Mesodermal cell (in vitro differentiated cells): ENCODE measurements around the gene LGALS9B.
"Not testable (repeated sequence)": the region's sequence is repeated elsewhere in the genome, so short reads cannot be mapped to it uniquely, and the experiment has no call there.

Experiments used
- H3K27ac ChIP-seq: 2 replicates; pipeline ENCODE4 v1.7.0; 2013; ENCODE audit warnings: mild to moderate bottlenecking, low read depth, low read length, moderate library complexity; ENCODE audit not compliant: severe bottlenecking
- H3K36me3 ChIP-seq: 2 replicates; pipeline ENCODE4 v1.7.1; 2013; ENCODE audit warnings: mild to moderate bottlenecking, low read length, moderate library complexity; ENCODE audit not compliant: control insufficient read depth, insufficient read depth
- H3K4me1 ChIP-seq: one replicate; pipeline ENCODE4 v1.7.1; 2013; ENCODE audit warnings: mild to moderate bottlenecking, low read length; ENCODE audit not compliant: insufficient read depth, control insufficient read depth, poor library complexity, severe bottlenecking
- H3K4me3 ChIP-seq: 2 replicates; pipeline ENCODE4 v1.7.0; 2013; ENCODE audit warnings: low read length, control low read depth, mild to moderate bottlenecking; ENCODE audit not compliant: insufficient read depth, poor library complexity, severe bottlenecking; ENCODE audit errors: extremely low read depth
- H3K9me3 ChIP-seq: 2 replicates; pipeline ENCODE4 v1.7.1; 2013; ENCODE audit warnings: mild to moderate bottlenecking, low read length, moderate library complexity; ENCODE audit not compliant: control insufficient read depth
- WGBS, 2 experiments: methylation state at CpG; one replicate each; pipeline ENCODE4 v1.1.5; 2013; ENCODE audit warnings: missing lambda C conversion rate in 2 of 2; ENCODE audit not compliant: insufficient coverage in 2 of 2; 5-methylcytosine and 5-hydroxymethylcytosine counted together

LGALS9B gene

GRCh38 chr17:20444581-20445236 lies 22.6 kb downstream of the LGALS9B start:
- 67 to 100% methylated on average over 1 of the region's 8 CpGs for WGBS, 2 experiments
- not testable (repeated sequence) for H3K36me3 ChIP-seq, H3K27ac ChIP-seq, H3K9me3 ChIP-seq, H3K4me3 ChIP-seq, H3K4me1 ChIP-seq

- WGBS, 2 experiments, result 93 to 95% methylated on average over 7 to 14 of the region's 16 CpGs
- not testable (repeated sequence) for H3K4me1 ChIP-seq, H3K9me3 ChIP-seq, H3K4me3 ChIP-seq, H3K27ac ChIP-seq, H3K36me3 ChIP-seq
Observed at GRCh38 chr17:20444173-20444572, 23.2 kb downstream of the LGALS9B start.

GRCh38 chr17:20443632-20444031 lies 23.7 kb downstream of the LGALS9B start:
- not testable (repeated sequence) for H3K4me3 ChIP-seq, H3K36me3 ChIP-seq, H3K4me1 ChIP-seq, H3K9me3 ChIP-seq, H3K27ac ChIP-seq
- no CpG with 5 or more reads among the region's 9 CpGs for WGBS, 2 experiments

- not testable (repeated sequence) for H3K4me3 ChIP-seq, H3K27ac ChIP-seq, H3K36me3 ChIP-seq, H3K4me1 ChIP-seq, H3K9me3 ChIP-seq
- WGBS, 2 experiments, result no CpG with 5 or more reads among the region's 5 CpGs
Observed at GRCh38 chr17:20440665-20441064, 26.7 kb downstream of the LGALS9B start.

- WGBS, 2 experiments, result 90 to 100% methylated on average over 2 to 3 of the region's 3 CpGs
- not testable (repeated sequence) for H3K9me3 ChIP-seq, H3K4me3 ChIP-seq, H3K27ac ChIP-seq, H3K4me1 ChIP-seq, H3K36me3 ChIP-seq
Observed at GRCh38 chr17:20435166-20435565, 32.2 kb downstream of the LGALS9B start.

- H3K9me3 ChIP-seq, H3K36me3 ChIP-seq, H3K4me1 ChIP-seq, H3K4me3 ChIP-seq, H3K27ac ChIP-seq: not testable (repeated sequence)
- WGBS, 2 experiments, result 80% methylated on average over 1 of the region's 8 CpGs; no CpG with 5 or more reads in 1 of the 2 experiments
Observed at GRCh38 chr17:20433382-20433781, 34.0 kb downstream of the LGALS9B start.

- H3K9me3 ChIP-seq, H3K36me3 ChIP-seq, H3K4me1 ChIP-seq, H3K27ac ChIP-seq, H3K4me3 ChIP-seq: not testable (repeated sequence)
- WGBS, 2 experiments, result no CpG with 5 or more reads among the region's 2 CpGs
Observed at GRCh38 chr17:20427264-20427663, 40.1 kb downstream of the LGALS9B start.

- H3K36me3 ChIP-seq, H3K27ac ChIP-seq, H3K9me3 ChIP-seq, H3K4me3 ChIP-seq, H3K4me1 ChIP-seq: not testable (repeated sequence)
- no CpG with 5 or more reads among the region's 5 CpGs for WGBS, 2 experiments
Observed at GRCh38 chr17:20422826-20423225, 44.5 kb downstream of the LGALS9B start.

- WGBS, 2 experiments, result no CpG with 5 or more reads among the region's 8 CpGs
- H3K9me3 ChIP-seq, H3K27ac ChIP-seq, H3K4me3 ChIP-seq, H3K4me1 ChIP-seq, H3K36me3 ChIP-seq: not testable (repeated sequence)
Observed at GRCh38 chr17:20418838-20419237, 48.5 kb downstream of the LGALS9B start.

GRCh38 chr17:20417492-20418080 lies 49.8 kb downstream of the LGALS9B start:
- not testable (repeated sequence) for H3K4me3 ChIP-seq, H3K36me3 ChIP-seq, H3K4me1 ChIP-seq, H3K9me3 ChIP-seq, H3K27ac ChIP-seq
- WGBS, 2 experiments, result 83% methylated on average over 1 of the region's 7 CpGs; no CpG with 5 or more reads in 1 of the 2 experiments

- WGBS, 2 experiments, result 97 to 100% methylated on average over 1 to 3 of the region's 8 CpGs
- not testable (repeated sequence) for H3K4me3 ChIP-seq, H3K9me3 ChIP-seq, H3K27ac ChIP-seq, H3K36me3 ChIP-seq, H3K4me1 ChIP-seq
Observed at GRCh38 chr17:20416381-20416911, 50.9 kb downstream of the LGALS9B start.
